ENCODE measurements around the gene PDCD1.

The PDCD1 gene

GRCh38 chr2:241895427-241895711 lies 36.7 kb upstream of the PDCD1 start:
- no peak for DNase-seq

GRCh38 chr2:241894681-241895426 lies 36.2 kb upstream of the PDCD1 start:
- DNase-seq, result peak; percentile 28

GRCh38 chr2:241894056-241894641 lies 35.5 kb upstream of the PDCD1 start:
- no peak for DNase-seq

- DNase-seq, result no peak
Measured at GRCh38 chr2:241893265-241893664, 34.6 kb upstream of the PDCD1 start.

GRCh38 chr2:241892299-241893137 lies 33.8 kb upstream of the PDCD1 start:
- DNase-seq, result no peak

- no peak for DNase-seq
Measured at GRCh38 chr2:241891988-241892298, 33.2 kb upstream of the PDCD1 start.

- DNase-seq, result no peak
Measured at GRCh38 chr2:241891315-241891987, 32.8 kb upstream of the PDCD1 start.

GRCh38 chr2:241890524-241891235 lies 32.0 kb upstream of the PDCD1 start:
- no peak for DNase-seq

GRCh38 chr2:241888641-241889040 lies 29.9 kb upstream of the PDCD1 start:
- DNase-seq, result no peak

- DNase-seq, result no peak
Measured at GRCh38 chr2:241887806-241888522, 29.3 kb upstream of the PDCD1 start.

- DNase-seq, result no peak
Measured at GRCh38 chr2:241886840-241887447, 28.2 kb upstream of the PDCD1 start.

GRCh38 chr2:241885946-241886643 lies 27.4 kb upstream of the PDCD1 start:
- DNase-seq, result no peak

- DNase-seq, result no peak
Measured at GRCh38 chr2:241885291-241885945, 26.7 kb upstream of the PDCD1 start.

GRCh38 chr2:241884951-241885290 lies 26.2 kb upstream of the PDCD1 start:
- no peak for DNase-seq

- peak; percentile 57 for DNase-seq
Measured at GRCh38 chr2:241882091-241882625, 23.5 kb upstream of the PDCD1 start.

GRCh38 chr2:241880311-241881073 lies 21.8 kb upstream of the PDCD1 start:
- no peak for DNase-seq

- no peak for DNase-seq
Measured at GRCh38 chr2:241879326-241879725, 20.6 kb upstream of the PDCD1 start.

- DNase-seq, result peak; percentile 84
Measured at GRCh38 chr2:241877989-241878970, 19.6 kb upstream of the PDCD1 start.
